Mesendoderm (in vitro differentiated cells): Measurements from ENCODE around the gene ATP10A.

Source experiments
- DNase-seq: peaks from one replicate; pipeline ENCODE4 v3.0.0; 2013
- H2AK5ac ChIP-seq: 2 replicates; pipeline ENCODE4 v1.6.1; 2013; ENCODE audit warnings: low read length, inconsistent platforms
- H2BK120ac ChIP-seq: 2 replicates; pipeline ENCODE4 v1.6.1; 2013; ENCODE audit warnings: low read depth, mild to moderate bottlenecking, low read length, moderate library complexity, mixed read lengths
- H2BK15ac ChIP-seq: replicated peaks from 2 replicates; pipeline ENCODE4 v1.6.1; 2013; ENCODE audit warnings: low read depth, mild to moderate bottlenecking, moderate library complexity
- H2BK5ac ChIP-seq: 2 replicates; pipeline ENCODE4 v1.6.1; 2013; ENCODE audit warnings: low read length, inconsistent platforms
- H3K18ac ChIP-seq: 2 replicates; pipeline ENCODE4 v1.6.1; 2013; ENCODE audit warnings: mild to moderate bottlenecking, low read length, mixed read lengths
- H3K23ac ChIP-seq: one replicate; pipeline ENCODE4 v1.6.1; 2013; ENCODE audit warnings: low read length
- H3K27ac ChIP-seq: 2 replicates; pipeline ENCODE4 v1.5.1; 2013; ENCODE audit warnings: low read depth, mild to moderate bottlenecking, inconsistent platforms, low read length, moderate library complexity
- H3K27me3 ChIP-seq: 2 replicates; pipeline ENCODE4 v1.6.1; 2013; ENCODE audit warnings: low read length, control low read depth, mild to moderate bottlenecking, inconsistent platforms; ENCODE audit not compliant: insufficient read depth, poor library complexity
- H3K36me3 ChIP-seq: 2 replicates; pipeline ENCODE4 v1.6.1; 2013; ENCODE audit warnings: low read length, inconsistent platforms; ENCODE audit not compliant: control insufficient read depth, insufficient read depth
- H3K4ac ChIP-seq: one replicate; pipeline ENCODE4 v1.6.1; 2013; ENCODE audit warnings: low read depth, mild to moderate bottlenecking, low read length, moderate library complexity
- H3K4me1 ChIP-seq: 2 replicates; pipeline ENCODE4 v1.6.1; 2013; ENCODE audit warnings: low read depth, low read length, inconsistent platforms; ENCODE audit not compliant: control insufficient read depth
- H3K4me2 ChIP-seq: 2 replicates; pipeline ENCODE4 v1.6.1; 2013; ENCODE audit warnings: low read length
- H3K4me3 ChIP-seq: 2 replicates; pipeline ENCODE4 v1.5.1; 2013; ENCODE audit warnings: mild to moderate bottlenecking, low read length
- H3K56ac ChIP-seq: one replicate; pipeline ENCODE4 v1.6.1; 2013; ENCODE audit warnings: low read length
- H3K79me1 ChIP-seq: 2 replicates; pipeline ENCODE4 v1.6.1; 2013; ENCODE audit warnings: low read length, inconsistent platforms
- H3K79me2 ChIP-seq: 2 replicates; pipeline ENCODE4 v1.6.1; 2013; ENCODE audit warnings: mild to moderate bottlenecking, low read length; ENCODE audit not compliant: control insufficient read depth, insufficient read depth
- H3K9ac ChIP-seq: 2 replicates; pipeline ENCODE4 v1.6.1; 2013; ENCODE audit warnings: low read length, inconsistent platforms
- H4K5ac ChIP-seq: one replicate; pipeline ENCODE4 v1.6.1; 2013; ENCODE audit warnings: low read length
- H4K8ac ChIP-seq: one replicate; pipeline ENCODE4 v1.6.1; 2013; ENCODE audit warnings: low read depth, mild to moderate bottlenecking, control low read depth, low read length, moderate library complexity
- WGBS: extraction: QIAGEN DNeasy Blood & Tissue Kit; methylation state at CpG from one replicate; pipeline ENCODE4 v1.1.7; 2013; ENCODE audit warnings: low lambda C conversion rate, missing lambda C conversion rate; ENCODE audit not compliant: insufficient coverage; ENCODE audit errors: extremely low coverage; 5-methylcytosine and 5-hydroxymethylcytosine counted together

ATP10A gene

DNA sequence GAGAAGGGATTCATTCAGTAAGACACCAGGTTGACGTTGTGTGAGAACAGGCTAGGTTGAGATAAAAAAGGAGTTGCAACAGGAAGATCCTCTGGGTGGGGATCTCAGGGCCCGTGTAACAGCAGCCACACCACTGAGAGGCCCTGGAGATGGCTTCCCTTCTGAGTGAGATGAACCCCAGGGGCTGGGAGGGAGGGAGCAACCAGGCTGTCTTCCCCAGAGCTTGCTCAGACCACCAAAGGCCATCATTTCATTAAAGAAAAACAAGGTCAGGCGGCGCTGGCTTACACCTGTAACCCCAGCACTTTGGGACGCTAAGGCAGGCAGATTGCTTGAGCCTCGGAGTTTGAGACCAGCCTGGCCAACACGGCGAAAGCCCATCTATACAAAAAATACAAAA is 187.7 kb downstream of the ATP10A start:
- no peak overlapping the region for H3K23ac ChIP-seq
- no CpG with 5 or more reads among the region's 8 CpGs for WGBS
- H3K56ac ChIP-seq: no peak overlapping the region
- H3K4ac ChIP-seq: no peak overlapping the region
- H2AK5ac ChIP-seq: no peak overlapping the region
- no peaks in the 10 kb centered on the region for H3K79me1 ChIP-seq
- no peak overlapping the region for H2BK120ac ChIP-seq
- no peak overlapping the region for H2BK5ac ChIP-seq
- DNase-seq: no peak
- H3K79me2 ChIP-seq: no peaks in the 10 kb centered on the region
- H4K8ac ChIP-seq: no peak overlapping the region
- H3K18ac ChIP-seq: no peak overlapping the region
- no peak overlapping the region for H2BK15ac ChIP-seq
- no peak overlapping the region for H3K9ac ChIP-seq
- H3K27ac ChIP-seq: no peak overlapping the region
- H3K27me3 ChIP-seq: no peaks in the 10 kb centered on the region
- no peak overlapping the region for H4K5ac ChIP-seq
- no peak overlapping the region for H3K4me2 ChIP-seq
- no peak overlapping the region for H3K4me3 ChIP-seq
- H3K36me3 ChIP-seq: no peaks in the 10 kb centered on the region
- H3K4me1 ChIP-seq: peaks cover 2% of the 10 kb centered on the region

DNA sequence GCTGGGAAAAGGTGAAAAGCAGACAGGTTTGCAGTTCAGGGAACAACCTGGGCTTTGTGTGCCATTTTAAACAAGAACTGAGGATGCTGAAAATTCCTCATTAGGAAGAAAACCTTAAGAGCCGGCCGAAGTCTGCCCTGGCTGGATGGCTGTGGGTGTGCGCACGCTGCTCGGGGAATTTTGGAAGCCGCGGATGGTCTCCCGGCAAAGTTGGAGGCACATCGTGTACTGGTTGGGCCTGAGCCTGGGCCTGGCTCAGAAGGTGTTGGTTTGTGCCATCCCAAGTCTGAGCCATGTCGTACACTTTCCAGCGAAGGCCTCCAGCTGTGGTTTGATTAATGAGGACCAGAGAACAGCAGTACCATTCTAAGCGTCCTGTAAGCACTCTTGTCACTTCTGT is 188.2 kb downstream of the ATP10A start:
- H2AK5ac ChIP-seq: no peak overlapping the region
- no peak for DNase-seq
- H2BK15ac ChIP-seq: no peak overlapping the region
- peak overlapping the region; percentile 13 for H3K18ac ChIP-seq
- H2BK120ac ChIP-seq: no peak overlapping the region
- H3K56ac ChIP-seq: no peak overlapping the region
- H3K36me3 ChIP-seq: no peaks in the 10 kb centered on the region
- no peak overlapping the region for H3K27ac ChIP-seq
- H3K9ac ChIP-seq: no peak overlapping the region
- WGBS: no CpG with 5 or more reads among the region's 12 CpGs
- no peak overlapping the region for H3K23ac ChIP-seq
- H4K5ac ChIP-seq: no peak overlapping the region
- no peak overlapping the region for H2BK5ac ChIP-seq
- no peaks in the 10 kb centered on the region for H3K27me3 ChIP-seq
- H3K4ac ChIP-seq: no peak overlapping the region
- no peak overlapping the region for H4K8ac ChIP-seq
- H3K4me3 ChIP-seq: no peak overlapping the region
- H3K4me1 ChIP-seq: peaks cover 2% of the 10 kb centered on the region
- H3K79me1 ChIP-seq: no peaks in the 10 kb centered on the region
- H3K4me2 ChIP-seq: no peak overlapping the region
- no peaks in the 10 kb centered on the region for H3K79me2 ChIP-seq

DNA sequence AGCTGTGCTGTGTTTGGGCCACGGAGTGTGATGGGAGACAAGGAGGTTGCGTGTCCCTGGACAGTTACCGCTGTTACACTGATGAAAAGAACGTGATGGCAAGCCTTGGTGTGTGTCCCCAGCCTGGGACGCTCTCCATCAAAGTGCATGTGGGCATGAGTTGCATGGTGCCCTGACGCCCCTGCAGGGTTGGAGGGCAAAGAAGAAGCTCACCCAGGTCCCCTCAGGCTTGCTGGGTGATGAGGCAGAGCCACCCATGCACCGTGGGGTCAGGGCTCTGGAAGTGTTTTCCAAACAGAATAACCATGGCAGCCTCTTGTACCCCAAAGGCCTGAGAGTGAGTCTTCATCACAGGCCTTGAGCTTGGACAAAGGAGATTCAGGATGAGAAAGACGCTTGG is 189.2 kb downstream of the ATP10A start:
- Histone ChIP-seq H3K36me3 (no peaks in the 10 kb centered on the region), H2BK120ac (no peak overlapping the region), H3K27ac (no peak overlapping the region), H2BK15ac (no peak overlapping the region), H3K9ac (no peak overlapping the region), H3K4me3 (no peak overlapping the region), H2BK5ac (no peak overlapping the region), H4K8ac (no peak overlapping the region), H3K56ac (no peak overlapping the region), H3K4ac (no peak overlapping the region), H3K18ac (no peak overlapping the region), H3K79me1 (no peaks in the 10 kb centered on the region), H3K4me2 (no peak overlapping the region), H3K4me1 (peaks cover 2% of the 10 kb centered on the region), H3K23ac (no peak overlapping the region), H3K79me2 (no peaks in the 10 kb centered on the region), H4K5ac (no peak overlapping the region), H3K27me3 (no peaks in the 10 kb centered on the region), H2AK5ac (no peak overlapping the region)
- no peak for DNase-seq
- WGBS: no CpG with 5 or more reads among the region's 8 CpGs

DNA sequence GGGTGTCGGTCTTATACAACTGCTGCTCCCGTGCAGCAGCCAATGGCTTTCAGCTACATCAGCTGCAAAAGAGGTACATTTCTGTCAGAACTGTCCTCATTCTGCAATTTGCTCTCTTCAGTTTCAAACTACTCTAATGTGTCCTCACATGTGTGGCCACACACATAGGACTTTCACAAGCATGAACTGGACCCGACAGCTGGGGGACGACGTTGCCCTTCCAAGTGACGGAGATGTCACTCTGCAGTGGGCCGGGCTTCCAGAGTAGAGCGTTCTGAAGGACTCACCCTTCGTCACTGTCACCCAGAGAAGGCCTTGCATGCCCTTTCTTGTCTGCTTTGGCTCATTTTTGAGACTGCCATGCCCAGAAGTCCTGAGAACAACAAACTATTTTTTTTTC is 189.8 kb downstream of the ATP10A start:
- Histone ChIP-seq H2BK5ac (no peak overlapping the region), H4K8ac (no peak overlapping the region), H3K4me2 (no peak overlapping the region), H3K9ac (no peak overlapping the region), H3K18ac (no peak overlapping the region), H2BK15ac (no peak overlapping the region), H3K27ac (no peak overlapping the region), H2BK120ac (no peak overlapping the region), H3K4ac (no peak overlapping the region), H3K79me2 (no peaks in the 10 kb centered on the region), H2AK5ac (no peak overlapping the region), H3K36me3 (no peaks in the 10 kb centered on the region), H3K4me1 (peaks cover 2% of the 10 kb centered on the region), H3K27me3 (no peaks in the 10 kb centered on the region), H3K79me1 (no peaks in the 10 kb centered on the region), H3K4me3 (no peak overlapping the region), H4K5ac (no peak overlapping the region), H3K56ac (no peak overlapping the region), H3K23ac (no peak overlapping the region)
- no CpG with 5 or more reads among the region's 9 CpGs for WGBS
- DNase-seq: no peak

DNA sequence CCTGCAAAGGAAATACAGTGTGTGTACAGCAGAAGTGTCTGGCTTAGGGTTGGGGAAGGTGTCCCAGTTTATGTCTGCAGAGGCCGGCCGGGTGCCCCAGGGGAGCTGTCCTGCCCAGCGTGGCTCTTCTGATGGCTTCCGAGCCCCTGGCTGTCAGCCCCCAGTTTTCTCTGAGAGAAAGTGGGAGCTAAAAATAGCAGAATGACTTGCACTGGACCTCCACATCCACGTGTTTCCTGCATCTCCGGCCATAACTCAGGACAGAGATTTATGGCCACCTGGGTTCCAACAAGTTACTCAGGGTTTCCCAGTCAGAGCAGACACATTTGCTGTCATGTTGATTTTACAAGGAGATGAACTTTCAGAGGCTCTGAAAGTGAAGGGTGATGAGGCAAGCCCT is 192.0 kb downstream of the ATP10A start:
- H3K4me3 ChIP-seq: no peak overlapping the region
- H4K8ac ChIP-seq: no peak overlapping the region
- peak overlapping the region; percentile 61 for H2BK120ac ChIP-seq
- no CpG with 5 or more reads among the region's 6 CpGs for WGBS
- H3K4me2 ChIP-seq: no peak overlapping the region
- H2BK5ac ChIP-seq: no peak overlapping the region
- no peak for DNase-seq
- H3K79me1 ChIP-seq: no peaks in the 10 kb centered on the region
- peak overlapping the region; percentile 33 for H3K27ac ChIP-seq
- H3K18ac ChIP-seq: no peak overlapping the region
- no peaks in the 10 kb centered on the region for H3K27me3 ChIP-seq
- no peak overlapping the region for H2AK5ac ChIP-seq
- H3K23ac ChIP-seq: no peak overlapping the region
- H3K79me2 ChIP-seq: no peaks in the 10 kb centered on the region
- no peaks in the 10 kb centered on the region for H3K36me3 ChIP-seq
- no peak overlapping the region for H4K5ac ChIP-seq
- H2BK15ac ChIP-seq: no peak overlapping the region
- peak overlapping the region; percentile 10 for H3K4ac ChIP-seq
- H3K4me1 ChIP-seq: peaks cover 2% of the 10 kb centered on the region
- H3K56ac ChIP-seq: peak overlapping the region; percentile 57
- no peak overlapping the region for H3K9ac ChIP-seq

DNA sequence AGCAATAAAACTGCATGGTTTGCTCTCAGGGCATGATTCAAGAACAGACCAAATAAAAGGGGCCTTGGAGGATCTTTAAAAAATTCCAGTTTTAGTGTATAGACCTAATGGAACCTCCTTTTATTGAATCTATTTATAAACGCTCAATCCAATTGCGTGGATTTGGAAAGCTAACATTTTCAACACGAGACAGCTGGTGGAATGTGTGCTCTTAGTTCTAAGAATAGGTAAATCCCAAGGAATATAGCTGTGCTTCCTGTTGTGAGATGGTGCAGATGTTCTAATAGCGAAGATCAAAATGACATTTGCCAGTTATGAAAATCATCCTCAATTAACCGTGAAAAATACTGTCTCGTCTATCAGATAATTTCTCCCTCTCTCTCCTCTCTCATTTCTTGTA is 192.5 kb downstream of the ATP10A start:
- H3K9ac ChIP-seq: peak overlapping the region; percentile 8
- peak overlapping the region; percentile 29 for H3K56ac ChIP-seq
- no peak overlapping the region for H3K23ac ChIP-seq
- WGBS: no CpG with 5 or more reads among the region's 6 CpGs
- no peaks in the 10 kb centered on the region for H3K79me2 ChIP-seq
- no peaks in the 10 kb centered on the region for H3K27me3 ChIP-seq
- H3K4me2 ChIP-seq: no peak overlapping the region
- no peak overlapping the region for H2AK5ac ChIP-seq
- H3K79me1 ChIP-seq: no peaks in the 10 kb centered on the region
- H3K4ac ChIP-seq: no peak overlapping the region
- DNase-seq: no peak
- no peak overlapping the region for H2BK5ac ChIP-seq
- no peaks in the 10 kb centered on the region for H3K36me3 ChIP-seq
- H3K4me1 ChIP-seq: peaks cover 2% of the 10 kb centered on the region
- no peak overlapping the region for H2BK15ac ChIP-seq
- H3K18ac ChIP-seq: no peak overlapping the region
- no peak overlapping the region for H3K4me3 ChIP-seq
- H4K5ac ChIP-seq: no peak overlapping the region
- no peak overlapping the region for H3K27ac ChIP-seq
- no peak overlapping the region for H2BK120ac ChIP-seq
- H4K8ac ChIP-seq: no peak overlapping the region
